Adrenal gland (tissue), 5 donors: ENCODE results near the gene NAV2.

Experiments used
- POLR2A ChIP-seq, 2 donors: fragments of 450-650 bp; IDR thresholded peaks; one replicate each; pipeline ENCODE4 v1.6.1; 2017; ENCODE audit warnings: antibody characterized with exemption in 2 of 2, mild to moderate bottlenecking in 2 of 2, moderate library complexity in 1 of 2
- TF ChIP-seq, protein P1 (sequence below), 6 experiments: fragments of 450-650 bp in 4 of 6; fragments of 200-600 bp in 2 of 6; sonication (generic) in 1 of 6; IDR thresholded peaks; 1 replicate in 5 of 6; 2 replicates in 1 of 6; pipeline versions ENCODE4 v1.5.1 to v1.8.0; 2016 to 2021; ENCODE audit warnings: antibody characterized with exemption in 6 of 6, mild to moderate bottlenecking in 2 of 6, moderate library complexity in 1 of 6
- donor health status: DM: no; HTN: no; CAD: no.

DNA sequence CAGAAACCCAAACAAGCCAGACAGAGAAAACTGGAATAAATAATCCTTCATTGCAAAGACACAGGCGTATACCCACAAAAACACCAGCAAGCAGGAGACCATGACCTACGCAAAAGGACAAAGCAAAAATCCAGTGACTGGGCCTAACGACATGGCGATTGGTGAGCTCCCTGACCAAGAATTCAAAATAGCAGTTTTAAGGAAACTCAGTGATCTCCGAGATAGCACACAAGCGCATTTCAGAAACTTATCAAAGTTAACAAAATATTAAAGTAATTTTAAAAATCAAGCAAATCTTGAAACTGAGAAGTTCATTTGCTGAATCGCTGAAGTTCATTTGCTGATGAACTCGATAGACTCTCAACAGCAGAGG is 420.0 kb downstream of the NAV2 start:
- TF ChIP-seq, protein P1, sequence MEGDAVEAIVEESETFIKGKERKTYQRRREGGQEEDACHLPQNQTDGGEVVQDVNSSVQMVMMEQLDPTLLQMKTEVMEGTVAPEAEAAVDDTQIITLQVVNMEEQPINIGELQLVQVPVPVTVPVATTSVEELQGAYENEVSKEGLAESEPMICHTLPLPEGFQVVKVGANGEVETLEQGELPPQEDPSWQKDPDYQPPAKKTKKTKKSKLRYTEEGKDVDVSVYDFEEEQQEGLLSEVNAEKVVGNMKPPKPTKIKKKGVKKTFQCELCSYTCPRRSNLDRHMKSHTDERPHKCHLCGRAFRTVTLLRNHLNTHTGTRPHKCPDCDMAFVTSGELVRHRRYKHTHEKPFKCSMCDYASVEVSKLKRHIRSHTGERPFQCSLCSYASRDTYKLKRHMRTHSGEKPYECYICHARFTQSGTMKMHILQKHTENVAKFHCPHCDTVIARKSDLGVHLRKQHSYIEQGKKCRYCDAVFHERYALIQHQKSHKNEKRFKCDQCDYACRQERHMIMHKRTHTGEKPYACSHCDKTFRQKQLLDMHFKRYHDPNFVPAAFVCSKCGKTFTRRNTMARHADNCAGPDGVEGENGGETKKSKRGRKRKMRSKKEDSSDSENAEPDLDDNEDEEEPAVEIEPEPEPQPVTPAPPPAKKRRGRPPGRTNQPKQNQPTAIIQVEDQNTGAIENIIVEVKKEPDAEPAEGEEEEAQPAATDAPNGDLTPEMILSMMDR (IDR thresholded peaks at IDR 0.05), result no peak
- no peak for TF ChIP-seq POLR2A (IDR thresholded peaks at IDR 0.05)
